GM19438 (cell line): Measurements from ENCODE around the gene AGPS.

Source experiments
- ATAC-seq: cut with Tn5 transposase; IDR thresholded peaks from one replicate; pipeline ENCODE4 v1.9.1; 2021; ENCODE audit warnings: low read depth; ENCODE audit not compliant: unreplicated experiment

The AGPS gene

GRCh38 chr2:177582000-177582399 lies 189.4 kb downstream of the AGPS start:
- no peak for ATAC-seq

GRCh38 chr2:177584030-177584692 lies 191.6 kb downstream of the AGPS start:
- no peak for ATAC-seq

- ATAC-seq: no peak
Observed at GRCh38 chr2:177585234-177585863, 192.8 kb downstream of the AGPS start.

- ATAC-seq: no peak
Observed at GRCh38 chr2:177586154-177586553, 193.6 kb downstream of the AGPS start.

- ATAC-seq: no peak
Observed at GRCh38 chr2:177587371-177587770, 194.8 kb downstream of the AGPS start.

- ATAC-seq: no peak
Observed at GRCh38 chr2:177588671-177589070, 196.1 kb downstream of the AGPS start.

DNA sequence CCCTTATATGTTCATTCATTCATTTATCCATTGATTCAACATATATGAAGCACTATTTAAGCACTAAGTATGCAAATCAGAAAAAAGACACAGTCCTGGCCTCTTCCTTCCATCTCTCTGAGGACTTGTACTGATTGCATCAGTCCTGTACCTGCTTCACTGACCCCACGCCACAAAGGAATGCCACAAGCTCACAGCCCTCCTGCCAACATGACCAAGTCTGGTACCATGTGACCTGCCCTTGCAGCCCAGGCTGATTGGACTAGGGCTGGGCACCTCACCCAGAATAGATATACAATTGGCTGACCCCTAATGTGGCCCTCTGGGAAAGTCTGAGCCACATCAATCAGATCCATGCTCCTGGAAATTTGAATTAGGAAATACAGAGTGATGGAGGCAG lies 196.6 kb downstream of the AGPS start:
- ATAC-seq: no peak

GRCh38 chr2:177592397-177592796 lies 199.8 kb downstream of the AGPS start:
- ATAC-seq: no peak

GRCh38 chr2:177592945-177593344 lies 200.4 kb downstream of the AGPS start:
- ATAC-seq: no peak

DNA sequence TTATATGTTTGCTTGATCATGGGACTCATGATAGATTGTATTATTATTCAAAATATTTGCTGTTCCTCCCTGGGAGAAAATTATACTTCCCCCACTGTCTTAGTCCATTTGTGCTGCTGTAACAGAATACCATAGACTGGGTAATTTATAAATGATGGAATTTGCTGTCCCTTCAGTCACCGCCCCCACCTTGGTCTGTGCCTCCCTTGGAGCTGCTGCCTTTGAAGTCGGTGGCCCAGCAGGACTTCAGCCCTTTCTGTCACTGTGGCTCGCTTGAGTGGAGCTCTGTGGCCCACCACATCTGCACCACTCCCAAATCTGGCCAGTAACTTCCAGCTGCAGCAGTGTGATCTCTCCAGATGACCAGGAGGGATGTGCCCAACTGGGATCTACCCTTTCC lies 200.8 kb downstream of the AGPS start:
- no peak for ATAC-seq
